BLaER1 (cell line): ENCODE measurements around the gene TDRD7.

Experiments used
- H3K27ac ChIP-seq: shearing (Covaris generic); formaldehyde crosslinking; 2 replicates; pipeline ENCODE4 v1.8.1; 2022
- H3K27me3 ChIP-seq: shearing (Covaris generic); formaldehyde crosslinking; 2 replicates; pipeline ENCODE4 v1.8.1; 2022
- H3K36me3 ChIP-seq: shearing (Covaris generic); formaldehyde crosslinking; 2 replicates; pipeline ENCODE4 v1.8.1; 2022
- H3K4me1 ChIP-seq: shearing (Covaris generic); formaldehyde crosslinking; 2 replicates; pipeline ENCODE4 v1.8.1; 2022
- H3K4me2 ChIP-seq: shearing (Covaris generic); formaldehyde crosslinking; 2 replicates; pipeline ENCODE4 v1.8.1; 2022
- H3K4me3 ChIP-seq: shearing (Covaris generic); formaldehyde crosslinking; 2 replicates; pipeline ENCODE4 v1.8.1; 2022
- H3K9ac ChIP-seq: shearing (Covaris generic); formaldehyde crosslinking; 2 replicates; pipeline ENCODE4 v1.8.1; 2022
- H3K9me3 ChIP-seq: shearing (Covaris generic); formaldehyde crosslinking; 2 replicates; pipeline ENCODE4 v1.8.1; 2022
- H4K20me1 ChIP-seq: shearing (Covaris generic); formaldehyde crosslinking; 2 replicates; pipeline ENCODE4 v1.8.1; 2022
- Cebpa-rat ChIP-seq: shearing (Covaris generic); IDR thresholded peaks from 2 replicates; pipeline ENCODE4 v1.8.1; 2022

The TDRD7 gene

GRCh38 chr9:97468658-97469448 is 57.0 kb downstream of the TDRD7 start:
- Histone ChIP-seq H3K36me3 (peaks cover 16% of the 10 kb centered on the region), H3K27me3 (no peaks in the 10 kb centered on the region), H3K9ac (no peak overlapping the region; the same call in 1 of the 2 replicates), H3K4me3 (no peak overlapping the region), H3K27ac (no peak overlapping the region), H3K4me2 (no peak overlapping the region), H4K20me1 (no peaks in the 10 kb centered on the region), H3K4me1 (no peaks in the 10 kb centered on the region), H3K9me3 (no peaks in the 10 kb centered on the region)
- no peak for TF ChIP-seq Cebpa-rat

DNA sequence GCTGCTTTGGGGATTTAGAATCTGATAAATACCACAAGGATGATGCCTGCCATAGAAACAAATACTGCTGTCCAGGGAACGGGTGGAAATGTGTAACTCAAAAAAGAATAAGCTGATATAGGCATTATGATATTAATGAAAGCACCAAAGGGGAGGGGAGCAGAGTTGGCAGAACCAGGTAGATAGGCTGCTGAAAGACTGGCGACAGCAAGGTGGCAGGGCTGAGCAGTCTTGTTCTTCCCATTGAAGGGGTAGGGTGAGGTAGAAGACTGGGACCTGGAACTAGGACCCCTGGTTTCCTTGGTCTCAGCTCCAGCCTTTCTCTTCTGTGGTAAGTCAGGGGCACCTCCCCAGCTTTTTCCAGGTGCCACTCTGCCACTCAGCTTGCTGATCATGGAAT is 58.2 kb downstream of the TDRD7 start:
- H3K36me3 ChIP-seq, result peaks cover 27% of the 10 kb centered on the region

DNA sequence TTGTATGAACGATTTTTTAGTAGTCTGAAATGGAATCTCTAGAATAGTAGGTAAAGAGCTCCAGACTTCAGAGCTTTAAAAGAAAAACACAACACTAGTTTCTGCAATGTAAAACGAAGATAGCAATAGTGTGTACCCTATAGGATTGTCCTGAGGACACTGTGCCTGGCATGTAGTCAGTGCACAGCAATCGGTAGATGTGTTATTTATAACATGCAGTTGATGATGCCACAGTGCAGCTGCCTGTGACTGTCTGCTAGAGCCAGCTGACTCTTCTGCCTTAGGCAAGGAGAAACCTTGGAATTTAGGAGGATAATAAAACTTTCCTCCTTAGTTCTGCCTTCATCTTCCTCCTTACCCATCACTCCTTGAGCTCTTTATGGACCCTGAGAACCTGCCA is 61.8 kb downstream of the TDRD7 start:
- no peak overlapping the region for H3K27ac ChIP-seq
- no peak overlapping the region for H3K4me3 ChIP-seq
- H3K4me2 ChIP-seq, result no peak overlapping the region
- TF ChIP-seq Cebpa-rat, result no peak
- no peaks in the 10 kb centered on the region for H4K20me1 ChIP-seq
- no peaks in the 10 kb centered on the region for H3K4me1 ChIP-seq
- no peaks in the 10 kb centered on the region for H3K27me3 ChIP-seq
- H3K9ac ChIP-seq, result no peak overlapping the region
- peaks cover 19% of the 10 kb centered on the region; the same call in 1 of the 2 replicates for H3K36me3 ChIP-seq
- no peaks in the 10 kb centered on the region for H3K9me3 ChIP-seq

More for the DNA sequence above, 58.2 kb downstream of the TDRD7 start:
- H3K27ac ChIP-seq, result no peak overlapping the region
- no peaks in the 10 kb centered on the region for H3K9me3 ChIP-seq
- H3K4me3 ChIP-seq, result no peak overlapping the region
- no peaks in the 10 kb centered on the region for H4K20me1 ChIP-seq
- no peaks in the 10 kb centered on the region for H3K27me3 ChIP-seq
- no peak for TF ChIP-seq Cebpa-rat
- H3K9ac ChIP-seq, result no peak overlapping the region
- no peak overlapping the region for H3K4me2 ChIP-seq
- H3K4me1 ChIP-seq, result no peaks in the 10 kb centered on the region

DNA sequence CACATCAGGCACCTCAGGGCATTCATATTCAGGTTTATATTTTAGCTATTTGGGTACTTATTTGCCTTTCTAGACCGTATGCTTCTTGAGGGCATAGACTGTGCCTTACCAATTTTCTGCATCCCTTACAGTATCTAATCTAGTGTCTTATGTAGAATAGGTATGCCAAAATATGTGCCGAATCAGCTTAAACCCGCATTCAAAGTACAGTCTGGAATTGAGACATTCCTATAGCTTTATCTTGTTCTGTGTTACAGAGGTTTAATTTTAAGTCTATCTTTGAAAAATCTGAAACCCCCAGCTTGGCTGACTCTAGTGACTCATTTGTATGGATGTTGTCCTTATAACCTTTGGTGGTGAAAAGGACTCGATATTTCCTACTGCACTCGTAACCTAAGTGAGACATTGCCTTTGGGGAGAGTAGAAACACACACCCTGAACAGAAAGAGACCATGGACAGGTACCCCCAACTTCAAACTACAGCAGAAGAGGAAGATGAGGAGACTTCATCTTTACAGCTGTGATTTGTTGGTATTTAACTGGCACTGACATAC is 62.6 kb downstream of the TDRD7 start:
- Histone ChIP-seq H3K4me1 (no peaks in the 10 kb centered on the region), H3K27me3 (no peaks in the 10 kb centered on the region), H3K36me3 (peaks cover 19% of the 10 kb centered on the region; the same call in 1 of the 2 replicates), H3K9ac (no peak overlapping the region), H3K4me2 (no peak overlapping the region), H3K4me3 (no peak overlapping the region), H3K9me3 (no peaks in the 10 kb centered on the region), H3K27ac (no peak overlapping the region), H4K20me1 (no peaks in the 10 kb centered on the region)
- TF ChIP-seq Cebpa-rat, result no peak

GRCh38 chr9:97475059-97475458 is 63.2 kb downstream of the TDRD7 start:
- no peak for TF ChIP-seq Cebpa-rat
- Histone ChIP-seq H3K36me3 (peaks cover 23% of the 10 kb centered on the region; the same call in 1 of the 2 replicates), H3K4me3 (no peak overlapping the region), H3K9me3 (no peaks in the 10 kb centered on the region), H3K27me3 (no peaks in the 10 kb centered on the region), H3K27ac (no peak overlapping the region), H3K4me1 (no peaks in the 10 kb centered on the region), H3K4me2 (no peak overlapping the region), H4K20me1 (no peaks in the 10 kb centered on the region), H3K9ac (no peak overlapping the region)

GRCh38 chr9:97478301-97478981 is 66.5 kb downstream of the TDRD7 start:
- Histone ChIP-seq H3K4me3 (no peak overlapping the region), H4K20me1 (no peaks in the 10 kb centered on the region), H3K4me2 (no peak overlapping the region), H3K9ac (no peak overlapping the region), H3K27me3 (no peaks in the 10 kb centered on the region), H3K9me3 (peaks cover 11% of the 10 kb centered on the region), H3K27ac (no peak overlapping the region), H3K36me3 (peaks cover 34% of the 10 kb centered on the region), H3K4me1 (no peaks in the 10 kb centered on the region)
- TF ChIP-seq Cebpa-rat, result no peak

- H3K4me3 ChIP-seq, result no peak overlapping the region
Observed at GRCh38 chr9:97479496-97480159, 67.7 kb downstream of the TDRD7 start.

GRCh38 chr9:97480174-97480573 is 68.3 kb downstream of the TDRD7 start:
- H3K27me3 ChIP-seq, result no peaks in the 10 kb centered on the region
- H3K9me3 ChIP-seq, result peaks cover 11% of the 10 kb centered on the region
- TF ChIP-seq Cebpa-rat, result no peak
- no peak overlapping the region for H3K27ac ChIP-seq
- H3K36me3 ChIP-seq, result peaks cover 17% of the 10 kb centered on the region
- H3K4me2 ChIP-seq, result no peak overlapping the region
- no peaks in the 10 kb centered on the region for H3K4me1 ChIP-seq
- H3K4me3 ChIP-seq, result no peak overlapping the region
- no peaks in the 10 kb centered on the region for H4K20me1 ChIP-seq
- H3K9ac ChIP-seq, result no peak overlapping the region

More at GRCh38 chr9:97479496-97480159, 67.7 kb downstream of the TDRD7 start:
- Histone ChIP-seq H3K9ac (no peak overlapping the region), H3K4me1 (no peaks in the 10 kb centered on the region), H4K20me1 (no peaks in the 10 kb centered on the region), H3K36me3 (peaks cover 23% of the 10 kb centered on the region), H3K27ac (no peak overlapping the region), H3K4me2 (no peak overlapping the region), H3K9me3 (peaks cover 11% of the 10 kb centered on the region), H3K27me3 (no peaks in the 10 kb centered on the region)
- no peak for TF ChIP-seq Cebpa-rat

- Histone ChIP-seq H3K4me1 (no peaks in the 10 kb centered on the region), H4K20me1 (no peaks in the 10 kb centered on the region), H3K9ac (no peak overlapping the region), H3K27me3 (no peaks in the 10 kb centered on the region), H3K27ac (no peak overlapping the region), H3K4me3 (no peak overlapping the region), H3K9me3 (peaks cover 11% of the 10 kb centered on the region), H3K36me3 (peaks cover 17% of the 10 kb centered on the region), H3K4me2 (no peak overlapping the region)
- TF ChIP-seq Cebpa-rat, result no peak
Observed at GRCh38 chr9:97480749-97481148, 68.9 kb downstream of the TDRD7 start.
